GM18499 (cell line): ENCODE measurements around the gene MAGI1.
"Not testable (repeated sequence)": the region's sequence is repeated elsewhere in the genome, so short reads cannot be mapped to it uniquely, and the experiment has no call there.

Experiments
- ATAC-seq: cut with Tn5 transposase; IDR thresholded peaks from one replicate; pipeline ENCODE4 v1.9.1; 2021; ENCODE audit warnings: moderate number of reproducible peaks; ENCODE audit not compliant: insufficient read depth, unreplicated experiment

Gene MAGI1

DNA sequence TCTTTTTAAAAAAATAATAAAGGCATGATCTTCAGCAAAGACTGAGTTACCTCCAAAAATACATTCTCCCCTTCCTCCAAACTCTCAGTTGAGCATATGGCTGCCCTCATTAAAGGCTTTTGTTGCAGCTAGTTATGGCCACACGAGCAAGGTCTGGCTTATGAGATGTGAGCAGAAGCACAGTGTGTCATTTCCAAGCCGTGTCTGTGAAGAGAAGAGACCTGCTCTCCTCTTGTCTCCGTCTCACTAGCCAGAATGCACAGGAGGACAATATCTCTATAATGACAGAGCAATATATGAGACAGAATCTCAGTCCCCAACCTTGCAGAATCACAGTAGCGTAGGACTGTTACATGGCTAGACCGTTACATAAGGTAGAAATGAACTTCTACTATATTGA is 152.3 kb downstream of the MAGI1 start:
- ATAC-seq = no peak

DNA sequence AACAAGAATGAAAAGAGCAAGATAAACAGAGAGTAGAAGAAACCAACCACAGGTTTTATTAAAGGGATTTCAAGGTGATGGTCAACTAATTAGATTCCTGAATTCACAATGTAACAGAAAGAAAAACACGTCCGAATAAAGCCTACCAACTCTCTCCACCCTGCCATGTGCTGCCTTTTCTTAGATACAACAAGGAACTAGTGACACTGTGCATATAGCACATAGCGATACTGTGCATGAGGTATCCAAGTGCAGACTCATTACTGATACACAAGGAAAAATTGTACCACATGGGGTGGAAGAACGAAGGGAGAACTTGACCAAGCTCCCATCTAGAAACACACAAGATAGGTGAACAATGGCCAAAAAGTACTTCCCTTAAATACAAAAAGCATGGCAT is 154.6 kb downstream of the MAGI1 start:
- ATAC-seq = no peak

- no peak for ATAC-seq
Measured at GRCh38 chr3:65883613-65884012, 155.1 kb downstream of the MAGI1 start.

GRCh38 chr3:65880350-65880749 is 158.4 kb downstream of the MAGI1 start:
- ATAC-seq = no peak

- no peak for ATAC-seq
Measured at GRCh38 chr3:65879372-65879771, 159.3 kb downstream of the MAGI1 start.

DNA sequence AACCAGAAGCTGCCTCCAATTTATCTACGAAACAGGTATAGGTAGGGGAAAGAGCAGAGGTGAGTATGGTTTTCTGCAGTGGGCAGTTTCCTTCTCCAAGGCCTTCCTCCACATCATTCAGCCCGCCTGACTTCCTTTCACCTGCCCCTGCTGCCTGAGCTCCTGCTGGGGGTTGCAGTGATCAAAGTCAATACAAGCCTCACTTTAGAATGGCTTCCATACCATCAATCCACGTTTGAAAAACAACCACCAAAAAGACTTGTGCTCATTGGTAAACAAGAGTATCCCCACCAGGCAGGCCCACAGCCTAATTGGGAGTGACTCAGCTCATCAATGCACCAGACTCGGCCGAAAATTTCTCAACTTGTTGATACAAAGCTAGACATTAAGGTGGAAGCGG is 159.9 kb downstream of the MAGI1 start:
- no peak for ATAC-seq

DNA sequence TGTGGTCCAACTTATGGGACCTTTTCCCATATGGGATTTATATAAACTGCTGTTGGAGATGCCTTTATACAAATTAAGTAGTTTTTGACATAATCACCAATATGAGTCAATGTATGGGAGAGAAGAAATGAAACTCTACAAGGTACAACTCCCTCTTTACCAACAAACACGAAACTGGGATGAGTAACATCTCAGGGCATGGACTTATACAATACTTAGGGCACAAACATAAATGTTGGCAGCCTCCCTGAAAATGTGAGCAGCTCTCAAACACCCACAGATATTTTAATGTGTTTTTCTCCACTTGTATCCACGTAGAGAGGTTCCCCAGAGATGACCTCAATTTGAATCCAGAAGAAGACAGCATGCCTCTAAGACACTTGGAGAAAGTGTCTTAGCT is 161.6 kb downstream of the MAGI1 start:
- no peak for ATAC-seq

- no peak for ATAC-seq
Measured at GRCh38 chr3:65876028-65876420, 162.7 kb downstream of the MAGI1 start.

DNA sequence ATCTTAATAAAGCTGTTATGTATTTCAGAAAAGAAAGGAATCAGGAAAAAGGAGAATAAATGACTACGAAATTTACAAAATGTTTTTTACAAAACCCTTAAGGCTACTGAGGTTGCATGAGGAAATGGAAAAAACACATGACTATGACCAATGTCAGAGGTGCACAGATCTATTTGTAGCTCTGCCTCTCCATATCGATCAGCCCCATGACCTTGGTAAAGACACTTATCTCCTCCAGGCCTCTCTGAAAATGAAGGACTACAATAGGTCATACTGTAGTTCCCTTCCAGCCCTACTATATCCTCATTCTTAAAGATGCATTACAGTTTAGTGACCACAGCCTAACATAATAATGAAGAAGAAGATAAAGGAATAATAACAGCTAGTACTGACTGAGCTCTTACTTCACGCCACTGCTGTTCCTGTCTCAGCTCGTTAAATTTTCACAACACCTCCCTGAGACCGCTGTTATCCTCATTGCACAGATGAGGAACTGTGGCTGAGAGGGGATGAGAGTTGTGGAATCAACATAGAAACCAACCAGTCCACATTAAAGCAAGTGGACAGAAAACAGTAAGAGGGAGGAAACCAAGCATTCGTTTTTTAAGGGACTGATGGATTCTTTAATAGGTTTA is 163.2 kb downstream of the MAGI1 start:
- ATAC-seq = no peak

GRCh38 chr3:65873869-65874268 is 164.8 kb downstream of the MAGI1 start:
- no peak for ATAC-seq

DNA sequence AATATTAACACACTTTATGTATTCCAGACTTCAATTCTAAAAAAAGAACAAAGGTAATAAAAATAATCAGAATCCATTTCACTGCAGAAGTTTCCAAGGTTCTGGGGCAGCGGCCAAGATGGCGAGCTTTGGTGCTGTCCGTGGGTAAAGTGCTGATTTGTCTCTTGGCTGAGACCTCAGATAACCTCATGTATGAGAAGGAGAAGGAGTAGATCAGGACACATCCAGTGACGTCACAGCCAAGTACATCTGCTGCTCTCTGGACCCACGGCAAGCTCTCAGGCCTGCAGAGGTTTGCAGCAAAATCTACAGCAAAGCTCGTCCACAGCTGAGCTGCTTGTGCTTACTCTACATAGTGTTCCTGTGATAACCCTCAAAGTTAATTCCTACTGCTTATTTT is 165.7 kb downstream of the MAGI1 start:
- no peak for ATAC-seq

- no peak for ATAC-seq
Measured at GRCh38 chr3:65871305-65872141, 167.2 kb downstream of the MAGI1 start.

DNA sequence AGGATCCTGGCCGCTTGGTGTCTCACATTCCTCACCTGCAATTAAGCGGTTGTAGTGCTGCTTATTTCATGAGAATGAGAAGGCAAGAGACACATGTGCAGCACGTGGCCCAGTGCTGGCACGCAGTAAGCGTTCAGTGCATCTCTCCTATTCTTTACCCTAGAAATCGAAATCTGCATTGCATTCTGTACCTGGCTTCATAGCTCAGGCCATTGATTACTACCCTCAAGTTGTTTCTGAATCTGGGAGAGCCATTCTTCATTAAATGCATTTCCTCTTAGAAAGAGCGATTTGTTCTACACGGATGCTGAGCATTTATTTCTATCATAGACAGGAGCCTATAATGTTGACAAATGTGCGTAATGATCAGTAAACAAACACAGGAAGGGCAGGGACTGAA is 168.9 kb downstream of the MAGI1 start:
- ATAC-seq = no peak

DNA sequence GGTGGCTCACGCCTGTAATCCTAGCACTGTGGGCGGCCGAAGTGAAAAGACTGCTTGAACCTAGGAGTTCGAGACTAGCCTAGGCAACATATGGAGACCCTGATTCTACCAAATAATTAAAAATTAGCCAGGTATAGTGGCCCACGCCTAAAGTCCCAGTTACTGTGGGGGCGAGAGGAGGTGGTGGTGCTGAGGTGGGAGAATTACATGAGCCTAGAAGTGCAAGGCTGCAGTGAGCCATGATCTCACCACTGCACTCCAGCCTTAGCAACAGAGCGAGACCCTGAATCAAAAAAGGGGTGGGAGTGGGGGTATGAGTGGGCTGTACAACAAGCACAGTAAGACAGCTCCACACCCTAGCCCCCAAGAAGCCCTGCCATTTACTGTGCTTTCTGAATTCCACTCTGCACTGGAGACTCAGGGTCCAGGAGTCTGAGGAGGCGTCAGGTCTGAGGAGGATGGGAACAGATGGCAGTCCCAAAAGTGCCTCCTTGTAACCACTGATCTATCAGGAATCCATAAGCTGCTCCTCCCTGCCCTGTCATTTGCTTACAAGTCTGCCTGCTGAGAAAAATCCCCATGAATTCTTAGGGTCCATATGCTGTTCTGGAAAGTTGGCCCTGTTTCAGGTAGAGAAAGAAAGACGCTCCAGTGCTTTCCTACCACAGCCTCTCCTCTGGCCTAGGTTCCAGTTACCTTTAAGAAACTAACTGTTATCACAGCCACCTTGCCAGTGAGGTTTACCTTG is 171.1 kb downstream of the MAGI1 start:
- no peak for ATAC-seq

- ATAC-seq = no peak
Measured at GRCh38 chr3:65864357-65864904, 174.3 kb downstream of the MAGI1 start.

DNA sequence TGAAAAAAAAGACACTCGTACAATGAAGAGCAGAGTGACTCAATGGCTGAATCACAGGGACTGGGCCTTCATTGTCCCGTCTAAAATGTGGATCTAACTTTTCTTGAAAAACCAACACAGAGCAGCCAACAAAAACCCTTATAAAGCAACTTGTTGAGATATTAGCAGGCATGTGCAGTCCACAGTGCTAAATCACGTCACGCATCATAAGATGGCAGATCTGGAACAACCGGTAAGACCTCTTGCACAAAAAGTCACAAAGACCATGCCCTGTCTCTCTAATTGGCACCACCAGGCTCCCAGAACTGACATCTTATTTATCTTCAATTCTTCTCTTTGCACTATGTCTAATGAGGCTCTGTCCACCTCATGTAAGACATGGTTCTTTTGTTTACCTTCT is 177.0 kb downstream of the MAGI1 start:
- ATAC-seq = no peak

DNA sequence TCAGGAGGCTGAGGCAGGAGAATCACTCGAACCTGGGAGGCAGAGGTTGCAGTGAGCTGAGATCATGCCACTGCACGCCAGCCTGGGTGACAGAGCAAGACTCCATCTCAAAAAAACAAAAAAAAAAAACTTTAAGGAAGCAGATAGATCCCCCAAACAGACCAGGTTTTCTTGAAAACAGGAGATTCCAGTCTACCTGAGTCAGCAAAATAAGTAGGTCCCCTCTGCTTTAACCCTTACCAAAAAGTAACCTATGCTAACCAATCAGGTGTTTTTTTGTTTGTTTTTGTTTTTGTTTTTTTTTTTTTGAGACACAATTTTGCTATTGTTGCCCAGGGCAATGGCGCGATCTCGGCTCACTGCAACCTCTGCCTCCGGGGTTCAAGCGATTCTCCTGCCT is 179.1 kb downstream of the MAGI1 start:
- ATAC-seq = not testable (repeated sequence)

- ATAC-seq = no peak
Measured at GRCh38 chr3:65858749-65859148, 180.0 kb downstream of the MAGI1 start.

- ATAC-seq = no peak
Measured at GRCh38 chr3:65857327-65857726, 181.4 kb downstream of the MAGI1 start.

DNA sequence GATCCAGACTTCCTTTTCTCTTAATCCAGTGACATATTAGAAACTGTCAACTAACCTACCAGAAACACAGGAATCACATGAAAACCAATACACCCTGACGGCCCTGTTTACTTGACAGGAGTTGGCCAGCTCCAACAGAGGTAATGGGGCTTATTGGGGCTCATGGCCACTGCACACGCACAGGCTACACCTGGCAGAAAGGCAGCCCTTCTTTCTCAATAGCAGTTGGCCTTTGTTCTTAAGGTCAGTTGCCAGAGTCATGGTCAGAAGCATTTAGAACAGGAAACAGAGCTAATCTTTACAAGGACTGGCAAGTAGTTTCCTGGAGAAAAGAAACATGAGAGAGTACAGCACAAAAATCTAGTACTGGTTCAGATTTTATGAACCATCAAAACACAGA is 181.8 kb downstream of the MAGI1 start:
- no peak for ATAC-seq
